Measurements from ENCODE around the gene AFDN. TPM values are rescaled to one million over a fixed set of nuclear protein-coding genes. Genes with fewer than 3 reads are reported as not detected.
A peak's percentile ranks its signal among the peaks of the same experiment; 100 is the strongest.

Gene AFDN
- total RNA-seq, 1 donor from 2014 or later = 357 TPM

DNA sequence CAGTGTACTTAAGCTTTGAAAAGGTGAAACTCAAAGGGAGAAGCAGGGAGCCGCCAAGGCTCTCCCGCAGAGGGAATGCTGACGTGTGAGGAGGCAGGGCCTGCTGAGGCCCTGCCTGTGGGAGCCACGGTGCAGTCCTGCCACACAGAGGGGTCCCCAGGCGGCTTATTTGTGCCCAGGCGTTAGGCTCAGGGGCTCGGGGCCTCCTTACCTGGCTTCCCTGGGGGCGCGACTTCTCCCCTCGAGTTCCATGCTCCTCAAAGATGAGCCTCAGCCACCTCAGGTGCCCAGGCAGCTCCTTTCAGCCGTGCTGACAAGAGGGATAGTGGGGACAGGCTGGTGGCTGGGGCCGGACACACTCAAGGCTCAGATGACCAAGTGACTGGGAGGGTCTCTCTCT, 168.6 kb downstream of the AFDN start:
- TF ChIP-seq EZH2 (IDR thresholded peaks at IDR 0.05) = no peak
- TF ChIP-seq EZH2phosphoT487 (IDR thresholded peaks at IDR 0.05) = no peak
- TF ChIP-seq, protein P1, sequence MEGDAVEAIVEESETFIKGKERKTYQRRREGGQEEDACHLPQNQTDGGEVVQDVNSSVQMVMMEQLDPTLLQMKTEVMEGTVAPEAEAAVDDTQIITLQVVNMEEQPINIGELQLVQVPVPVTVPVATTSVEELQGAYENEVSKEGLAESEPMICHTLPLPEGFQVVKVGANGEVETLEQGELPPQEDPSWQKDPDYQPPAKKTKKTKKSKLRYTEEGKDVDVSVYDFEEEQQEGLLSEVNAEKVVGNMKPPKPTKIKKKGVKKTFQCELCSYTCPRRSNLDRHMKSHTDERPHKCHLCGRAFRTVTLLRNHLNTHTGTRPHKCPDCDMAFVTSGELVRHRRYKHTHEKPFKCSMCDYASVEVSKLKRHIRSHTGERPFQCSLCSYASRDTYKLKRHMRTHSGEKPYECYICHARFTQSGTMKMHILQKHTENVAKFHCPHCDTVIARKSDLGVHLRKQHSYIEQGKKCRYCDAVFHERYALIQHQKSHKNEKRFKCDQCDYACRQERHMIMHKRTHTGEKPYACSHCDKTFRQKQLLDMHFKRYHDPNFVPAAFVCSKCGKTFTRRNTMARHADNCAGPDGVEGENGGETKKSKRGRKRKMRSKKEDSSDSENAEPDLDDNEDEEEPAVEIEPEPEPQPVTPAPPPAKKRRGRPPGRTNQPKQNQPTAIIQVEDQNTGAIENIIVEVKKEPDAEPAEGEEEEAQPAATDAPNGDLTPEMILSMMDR (IDR thresholded peaks at IDR 0.05) = no peak
- H3K27me3 ChIP-seq = no peaks in the 10 kb centered on the region
- no peaks in the 10 kb centered on the region for H3F3A ChIP-seq (ENCODE audit: low read depth)
- H3K36me3 ChIP-seq = no peaks in the 10 kb centered on the region
- H3K9ac ChIP-seq = no peak overlapping the region
- Mint-ChIP-seq H3K9me3 (peaks cover 5% of the 10 kb centered on the region), H3K36me3 (no peaks in the 10 kb centered on the region), H3K4me3 (no peak overlapping the region), H3K27me3 (ENCODE audit: insufficient read depth, low read depth) (peaks cover 3% of the 10 kb centered on the region), H3K4me1 (peaks cover 11% of the 10 kb centered on the region), H3K27ac (no peak overlapping the region)
- H3K27ac ChIP-seq = no peak overlapping the region
- DNase-seq (ENCODE audit: low spot score) = no peak
- H4K20me1 ChIP-seq (ENCODE audit: low read depth) = no peaks in the 10 kb centered on the region
- H3K79me2 ChIP-seq (ENCODE audit: low read depth) = no peaks in the 10 kb centered on the region
- no peaks in the 10 kb centered on the region for H3K9me3 ChIP-seq (ENCODE audit: low read depth)
- no peak overlapping the region for H2AFZ ChIP-seq (replicated peaks)
- H3K4me3 ChIP-seq = no peak overlapping the region
- no peaks in the 10 kb centered on the region for H3K4me1 ChIP-seq
- no peak overlapping the region for H3K4me2 ChIP-seq

DNA sequence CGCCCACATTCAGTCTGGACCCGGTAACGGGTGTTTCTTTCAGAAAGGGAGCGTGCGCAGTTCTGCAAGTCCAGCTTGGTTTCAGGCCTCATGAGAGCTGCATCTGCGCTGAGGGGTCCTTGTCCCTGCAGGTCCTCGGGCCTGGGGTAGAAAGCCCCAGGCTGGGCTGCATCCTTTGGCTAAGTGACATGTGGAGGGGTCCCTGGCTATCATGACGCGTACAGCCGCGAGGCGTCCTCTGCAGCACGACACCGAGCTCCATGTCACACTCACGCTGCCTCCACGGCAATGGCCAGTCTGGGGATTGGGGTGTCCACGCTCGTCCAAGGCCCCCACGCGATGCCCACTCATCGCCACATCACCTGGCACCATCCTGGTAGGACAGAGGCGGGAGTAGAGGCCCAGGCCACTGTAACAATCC, 169.0 kb downstream of the AFDN start:
- no peak overlapping the region for H3K4me3 Mint-ChIP-seq
- Histone ChIP-seq H3K4me3 (no peak overlapping the region), H3K4me2 (no peak overlapping the region), H3K27ac (no peak overlapping the region), H4K20me1 (ENCODE audit: low read depth) (no peaks in the 10 kb centered on the region), H3F3A (ENCODE audit: low read depth) (no peaks in the 10 kb centered on the region), H3K27me3 (no peaks in the 10 kb centered on the region), H3K9me3 (ENCODE audit: low read depth) (no peaks in the 10 kb centered on the region), H3K79me2 (ENCODE audit: low read depth) (no peaks in the 10 kb centered on the region), H3K9ac (no peak overlapping the region), H3K4me1 (no peaks in the 10 kb centered on the region), H2AFZ (replicated peaks) (no peak overlapping the region), H3K36me3 (no peaks in the 10 kb centered on the region)
- H3K27ac Mint-ChIP-seq = no peak overlapping the region
- peaks cover 4% of the 10 kb centered on the region for H3K9me3 Mint-ChIP-seq
- peaks cover 3% of the 10 kb centered on the region for H3K27me3 Mint-ChIP-seq (ENCODE audit: insufficient read depth, low read depth)
- H3K4me1 Mint-ChIP-seq = peaks cover 11% of the 10 kb centered on the region
- TF ChIP-seq EZH2phosphoT487 (IDR thresholded peaks at IDR 0.05) (no peak), EZH2 (IDR thresholded peaks at IDR 0.05) (no peak)
- TF ChIP-seq, protein P1 (IDR thresholded peaks at IDR 0.05) = no peak
- no peaks in the 10 kb centered on the region for H3K36me3 Mint-ChIP-seq
- DNase-seq (ENCODE audit: low spot score) = no peak

DNA sequence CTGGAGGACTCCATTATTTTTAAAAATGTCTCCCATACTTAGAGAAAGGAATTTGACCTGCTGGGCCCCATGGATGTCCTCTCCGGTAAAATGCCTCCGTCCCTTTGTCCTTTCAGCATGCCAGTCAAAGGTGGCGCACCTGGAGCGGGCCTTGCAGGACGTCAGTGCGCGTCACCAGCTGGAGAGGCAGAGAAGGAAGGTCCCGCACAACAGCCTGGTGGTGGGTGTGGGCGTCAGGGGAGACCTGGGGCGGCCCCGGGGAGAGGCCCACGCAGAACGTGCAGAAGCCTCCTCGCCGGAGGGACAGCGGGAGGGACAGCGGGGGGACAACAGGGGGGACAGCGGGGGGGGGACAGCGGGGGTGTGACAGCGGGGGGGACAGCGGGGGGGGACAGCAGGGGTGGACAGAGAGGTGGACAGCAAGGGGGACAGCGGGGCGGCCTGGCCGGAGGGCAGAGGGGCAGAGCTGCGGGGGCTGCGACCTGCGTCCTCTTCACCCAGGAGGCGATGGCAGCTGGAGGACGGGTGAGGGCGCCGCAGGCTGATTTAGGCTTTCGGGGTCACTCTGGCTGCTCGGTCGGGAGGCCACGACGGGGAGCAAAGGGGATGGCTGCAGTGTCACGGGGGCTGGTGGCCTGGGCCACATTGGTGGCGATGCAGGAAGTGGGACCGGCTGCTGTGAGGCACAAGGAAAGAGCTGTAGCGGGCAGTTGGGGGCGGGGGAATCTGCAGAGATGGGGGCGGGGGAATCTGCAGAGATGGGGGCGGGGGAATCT, 169.9 kb downstream of the AFDN start:
- Mint-ChIP-seq H3K27ac (no peak overlapping the region), H3K36me3 (no peaks in the 10 kb centered on the region), H3K4me1 (peaks cover 11% of the 10 kb centered on the region), H3K9me3 (no peaks in the 10 kb centered on the region), H3K4me3 (peak overlapping the region; percentile 27), H3K27me3 (ENCODE audit: insufficient read depth, low read depth) (peaks cover 3% of the 10 kb centered on the region)
- TF ChIP-seq EZH2phosphoT487 (IDR thresholded peaks at IDR 0.05) (no peak), EZH2 (IDR thresholded peaks at IDR 0.05) (no peak)
- TF ChIP-seq, protein P1 (IDR thresholded peaks at IDR 0.05) = no peak
- no peak overlapping the region for H2AFZ ChIP-seq (replicated peaks)
- H3K9ac ChIP-seq = no peak overlapping the region
- no peak overlapping the region for H3K4me3 ChIP-seq
- H3K27ac ChIP-seq = no peak overlapping the region
- no peaks in the 10 kb centered on the region for H3K9me3 ChIP-seq (ENCODE audit: low read depth)
- no peak overlapping the region for H3K4me2 ChIP-seq
- DNase-seq (ENCODE audit: low spot score) = peak; percentile 34
- H3K36me3 ChIP-seq = no peaks in the 10 kb centered on the region
- no peaks in the 10 kb centered on the region for H3K79me2 ChIP-seq (ENCODE audit: low read depth)
- no peaks in the 10 kb centered on the region for H3K27me3 ChIP-seq
- no peaks in the 10 kb centered on the region for H3K4me1 ChIP-seq
- H3F3A ChIP-seq (ENCODE audit: low read depth) = no peaks in the 10 kb centered on the region
- H4K20me1 ChIP-seq (ENCODE audit: low read depth) = no peaks in the 10 kb centered on the region

Data from neural progenitor cell (in vitro differentiated cells).